GM21619 (cell line): ENCODE measurements around the gene USE1.

Source experiments
- ATAC-seq: cut with Tn5 transposase; IDR thresholded peaks from one replicate; pipeline ENCODE4 v1.9.1; 2021; ENCODE audit not compliant: unreplicated experiment

Gene USE1

DNA sequence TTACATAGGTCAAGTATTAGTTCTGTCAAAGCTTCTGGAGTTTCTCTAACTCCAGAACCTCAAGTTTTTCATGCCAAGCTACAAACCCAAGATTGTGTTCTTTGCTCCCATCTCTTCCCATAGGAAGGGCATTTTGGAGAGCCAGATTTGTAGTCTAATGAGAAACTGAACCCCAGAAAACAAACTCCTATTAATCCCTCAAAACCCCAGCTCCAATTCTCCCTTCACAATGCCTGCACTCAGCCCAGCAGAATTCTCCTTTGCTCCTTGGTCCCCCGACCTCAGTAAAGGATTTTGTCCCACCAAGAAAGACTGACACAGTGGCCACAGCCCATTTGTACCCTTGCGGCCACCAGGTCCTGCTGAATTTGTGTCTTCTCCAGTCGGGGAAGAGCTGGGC lies 41.0 kb downstream of the USE1 start:
- no peak for ATAC-seq

DNA sequence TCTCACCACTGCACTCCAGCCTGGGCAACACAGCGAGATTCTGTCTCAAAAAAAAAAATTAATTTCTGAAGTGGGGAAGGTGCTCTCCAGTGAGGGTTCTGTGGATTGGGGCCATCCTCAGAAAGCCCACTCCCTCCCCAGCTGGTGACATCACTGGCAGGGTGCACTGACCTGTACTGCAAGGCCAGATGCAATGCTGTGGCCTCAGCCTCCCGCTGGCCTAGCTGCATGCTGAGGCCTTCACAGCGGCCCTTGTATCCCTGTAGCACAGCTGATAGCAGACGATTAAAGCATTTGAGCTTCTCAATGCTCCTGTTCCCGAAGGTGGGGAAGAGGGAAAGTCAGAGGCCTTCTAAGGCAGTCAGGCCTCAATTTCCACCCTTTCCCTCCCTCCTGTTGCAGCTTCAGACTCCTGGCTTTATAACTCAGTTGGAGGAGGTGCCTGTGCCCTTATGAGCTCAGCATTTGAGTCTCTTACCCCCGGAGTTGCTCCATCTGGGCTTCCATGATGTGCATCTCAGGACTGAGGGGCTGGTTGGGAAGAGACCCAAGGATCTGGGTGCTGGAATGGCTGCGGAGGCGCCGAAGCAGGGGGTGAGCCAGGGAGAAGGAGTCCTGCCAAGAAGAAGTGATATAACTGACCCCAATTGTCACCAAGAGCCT lies 44.1 kb downstream of the USE1 start:
- no peak for ATAC-seq

DNA sequence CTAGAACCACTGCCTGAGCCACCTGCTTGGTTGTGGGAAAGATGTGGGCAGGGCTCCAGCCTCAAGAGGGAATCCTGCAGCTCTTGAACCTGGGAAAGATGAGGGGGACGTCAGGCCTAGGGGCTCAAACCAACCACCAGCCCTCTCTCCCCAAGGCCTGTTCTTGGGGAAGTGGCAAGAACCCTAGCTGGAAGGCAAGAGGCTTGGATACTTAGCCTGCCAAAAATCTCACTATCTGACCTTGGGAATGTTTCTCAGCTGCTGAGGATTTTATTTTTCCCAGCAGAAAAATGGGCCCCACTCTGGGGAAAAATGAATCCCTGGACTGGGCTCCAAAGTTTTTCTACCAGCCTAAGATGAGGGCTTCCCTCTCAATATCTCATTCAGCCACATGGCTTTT lies 44.8 kb downstream of the USE1 start:
- no peak for ATAC-seq

DNA sequence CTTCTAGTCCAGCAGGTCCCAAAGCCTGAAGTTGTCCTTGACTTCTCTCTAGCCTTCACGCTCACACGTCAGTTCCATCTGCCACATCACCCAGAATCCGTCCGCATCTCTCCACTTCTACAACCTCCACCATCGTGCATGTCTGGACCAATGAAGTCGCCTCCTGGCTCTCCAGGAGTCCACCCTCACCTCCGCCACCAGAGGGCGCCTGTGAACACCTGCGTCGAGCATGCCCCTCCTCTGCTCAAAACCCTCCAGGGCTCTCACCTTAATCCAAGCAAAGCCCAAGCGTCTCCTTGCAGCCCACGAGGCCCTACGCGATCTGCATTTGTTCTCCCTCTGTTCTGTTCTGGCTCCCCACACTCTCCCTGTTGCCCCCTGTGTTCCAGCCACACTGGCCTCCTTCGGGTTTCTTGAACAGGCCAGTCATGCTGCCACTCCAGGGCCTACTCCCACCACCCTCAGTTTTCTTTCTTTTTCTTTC lies 45.7 kb downstream of the USE1 start:
- ATAC-seq = peak; percentile 81

DNA sequence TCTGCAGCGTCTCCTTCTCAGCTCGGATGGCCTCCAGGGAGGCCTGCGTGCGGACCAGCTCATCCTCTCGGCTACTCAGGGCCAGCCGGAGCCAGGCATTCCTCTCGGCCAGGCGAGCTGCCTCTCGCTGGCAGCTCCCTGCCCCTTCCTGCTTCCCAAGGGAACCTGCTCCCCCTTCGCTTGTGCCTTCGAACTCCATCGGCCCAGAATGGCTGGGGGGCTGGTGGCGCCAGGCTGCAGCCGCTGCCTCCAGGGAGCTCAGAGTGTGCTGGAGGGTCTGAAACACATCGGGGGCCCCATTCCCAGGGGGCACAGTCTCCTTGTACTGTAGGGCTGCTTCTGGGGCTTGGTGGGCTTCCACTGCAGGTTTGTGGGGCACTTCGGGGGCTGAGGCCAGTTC lies 47.4 kb downstream of the USE1 start:
- ATAC-seq = no peak

DNA sequence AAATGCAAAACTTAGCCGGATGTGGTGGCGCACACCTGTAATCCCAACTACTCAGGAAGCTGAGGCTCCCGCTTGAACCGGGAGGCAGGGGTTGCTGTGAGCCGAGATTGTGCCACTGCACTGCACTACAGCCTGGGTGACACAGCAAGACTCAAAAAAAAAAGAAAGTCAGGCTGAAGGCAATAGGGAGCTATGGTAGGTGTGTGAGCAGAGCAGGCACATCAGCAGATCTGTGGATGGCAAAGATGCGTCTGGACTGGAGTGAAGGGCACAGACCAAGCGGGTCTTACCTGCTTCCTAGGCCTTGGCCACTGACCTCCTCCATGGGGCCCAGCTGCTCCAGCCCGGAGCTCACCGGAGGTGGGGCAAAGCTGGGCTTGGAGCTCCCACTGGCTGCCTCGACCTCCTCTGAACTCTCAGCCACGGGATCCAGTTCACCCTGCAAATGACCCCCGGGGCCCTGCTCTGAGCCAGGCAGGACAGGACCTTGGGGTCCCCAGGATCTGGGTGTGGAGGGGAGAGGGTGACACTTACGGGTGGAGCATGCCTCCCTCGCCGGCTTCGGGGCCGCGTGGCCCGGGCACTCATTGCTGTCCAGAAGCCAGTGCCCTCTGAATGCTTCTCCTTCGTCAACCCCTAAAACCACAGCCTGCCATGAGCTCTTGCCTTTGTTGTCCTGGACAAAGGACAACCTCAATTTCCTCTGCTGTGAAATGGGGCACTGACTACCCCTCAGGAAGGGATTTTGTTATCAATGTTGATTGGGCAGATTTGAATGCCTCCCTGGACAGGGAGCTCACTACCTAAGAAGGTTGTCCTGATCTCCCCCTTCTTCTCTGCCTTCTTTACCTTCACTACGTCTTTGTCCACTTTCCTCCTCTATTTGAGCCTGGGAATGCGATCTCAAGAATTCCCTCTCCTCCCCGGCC lies 48.8 kb downstream of the USE1 start:
- no peak for ATAC-seq

DNA sequence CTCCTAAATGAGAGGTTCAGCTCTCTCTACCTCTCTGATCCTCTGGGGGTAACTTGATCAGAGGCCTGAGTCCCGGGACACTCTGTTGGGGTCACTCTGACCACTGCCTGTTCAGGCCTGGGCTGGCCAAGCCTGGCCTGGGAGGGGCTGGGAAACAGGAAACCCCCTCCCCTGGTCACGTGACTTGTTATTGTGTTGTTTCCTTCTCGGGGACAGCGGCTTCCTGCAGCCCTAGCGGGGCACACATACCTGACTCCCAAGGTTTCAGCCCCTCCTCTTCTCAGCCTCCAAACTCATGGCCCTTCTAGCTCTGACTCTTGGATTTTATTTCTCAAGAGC lies 49.5 kb downstream of the USE1 start, which contains the start of gene USHBP1:
Gene USHBP1, minus strand, starts transcription at position 105 of the 339 bp plus-strand sequence. CDS start 446 bp downstream, outside the sequence.
- no peak for ATAC-seq

DNA sequence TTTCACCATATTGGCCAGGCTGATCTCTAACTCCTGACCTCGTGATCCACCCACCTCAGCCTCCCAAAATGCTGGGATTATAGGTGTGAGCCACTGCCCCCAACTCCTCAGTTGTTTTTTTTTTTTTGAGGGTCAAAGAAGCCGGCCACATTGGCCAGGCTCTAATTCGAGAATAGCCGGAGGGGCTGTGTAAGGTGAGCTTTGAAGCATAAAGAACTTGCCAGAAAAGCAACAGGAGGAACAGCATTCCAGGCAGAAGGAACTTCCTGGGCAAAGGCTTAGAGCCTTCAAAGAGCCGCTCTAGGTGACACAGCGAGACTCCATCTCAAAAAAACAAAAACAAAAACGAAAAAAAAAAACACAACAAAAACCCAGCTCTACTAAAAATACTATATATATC lies 50.9 kb downstream of the USE1 start:
- no peak for ATAC-seq

DNA sequence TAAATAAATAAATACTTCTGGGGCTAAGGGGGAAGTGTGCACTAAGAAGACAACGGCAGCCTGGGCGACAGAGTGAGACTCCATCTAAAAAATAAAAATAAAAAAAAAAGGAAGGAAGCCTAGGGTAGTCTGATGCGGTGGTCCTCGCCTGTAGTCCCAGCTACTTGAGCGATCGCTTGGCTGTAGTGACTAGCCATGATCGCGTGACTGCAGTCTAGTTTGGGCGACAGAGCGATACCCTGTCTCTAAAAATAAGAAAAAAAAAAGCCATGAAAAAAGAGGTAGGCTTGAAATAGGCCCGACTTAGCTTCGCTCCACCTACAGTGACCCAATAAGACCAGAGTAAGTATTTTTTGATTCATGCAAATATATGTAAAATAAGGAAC lies 51.4 kb downstream of the USE1 start:
- peak; percentile 9 for ATAC-seq

DNA sequence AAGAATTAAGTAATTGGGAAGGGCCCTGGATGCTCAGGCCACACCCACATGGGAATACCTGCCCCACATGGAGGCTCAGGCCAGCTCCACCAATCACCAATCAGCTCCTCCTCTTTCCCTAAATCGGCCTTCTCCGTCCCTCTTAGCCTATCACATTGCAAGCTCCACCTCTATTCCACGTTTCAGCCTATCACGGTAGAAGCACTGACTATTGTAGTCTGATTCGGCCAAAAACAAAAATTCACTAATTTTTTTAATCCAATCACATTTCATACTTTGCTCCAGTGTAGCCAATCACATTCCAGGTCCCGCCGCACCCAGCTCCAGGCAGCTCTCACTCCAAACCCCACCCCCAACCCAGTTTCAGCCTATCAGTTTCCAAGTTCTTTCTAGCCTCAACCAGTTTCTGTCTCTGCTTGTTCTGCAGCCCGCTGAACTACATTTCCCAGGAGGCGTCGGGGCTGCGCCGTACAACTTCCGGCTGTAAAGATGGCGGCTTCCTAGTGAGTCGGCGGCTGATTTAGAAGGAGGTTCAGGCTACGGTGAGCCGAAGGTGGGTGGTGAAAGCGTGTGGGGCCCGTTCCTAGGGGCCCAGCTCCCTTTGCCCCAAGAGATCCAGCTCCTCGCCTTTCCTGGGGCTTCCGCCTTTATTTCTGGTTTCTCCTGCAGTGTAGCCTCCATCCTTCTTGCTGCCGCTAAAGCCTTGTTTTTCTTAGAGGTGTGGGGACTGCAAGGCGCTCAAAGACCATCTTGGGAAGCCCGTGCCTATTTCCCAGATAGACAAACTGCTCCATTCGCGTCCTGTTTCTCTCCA lies 52.0 kb downstream of the USE1 start, which contains the start of gene BABAM1:
Gene BABAM1, plus strand, starts transcription at position 469 of the 814 bp plus-strand sequence. CDS start 1,364 bp downstream, outside the sequence.
- peak; percentile 88 for ATAC-seq

DNA sequence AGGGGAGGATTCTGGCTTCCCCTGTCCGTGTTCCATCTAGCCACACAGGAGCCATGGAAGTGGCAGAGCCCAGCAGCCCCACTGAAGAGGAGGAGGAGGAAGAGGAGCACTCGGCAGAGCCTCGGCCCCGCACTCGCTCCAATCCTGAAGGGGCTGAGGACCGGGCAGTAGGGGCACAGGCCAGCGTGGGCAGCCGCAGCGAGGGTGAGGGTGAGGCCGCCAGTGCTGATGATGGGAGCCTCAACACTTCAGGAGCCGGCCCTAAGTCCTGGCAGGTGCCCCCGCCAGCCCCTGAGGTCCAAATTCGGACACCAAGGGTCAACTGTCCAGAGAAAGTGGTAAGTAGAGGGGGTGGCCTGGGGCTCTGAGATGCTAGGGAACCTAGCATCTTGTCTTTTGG lies 53.6 kb downstream of the USE1 start:
- ATAC-seq = no peak
